NB4 (cell line): ENCODE measurements around the gene NAT8L.

ENCODE experiments used
- MYC ChIP-seq: IDR thresholded peaks from 2 replicates; pipeline ENCODE4 v1.6.1; 2011; ENCODE audit warnings: low read depth, low read length
- TF ChIP-seq, protein P1 (sequence below): IDR thresholded peaks from one replicate; pipeline ENCODE4 v1.5.1; 2012; ENCODE audit warnings: low read depth, low read length
- TF ChIP-seq, protein P2 (sequence below): IDR thresholded peaks from 2 replicates; pipeline ENCODE4 v1.6.1; 2011; ENCODE audit warnings: low read depth, low read length

DNA sequence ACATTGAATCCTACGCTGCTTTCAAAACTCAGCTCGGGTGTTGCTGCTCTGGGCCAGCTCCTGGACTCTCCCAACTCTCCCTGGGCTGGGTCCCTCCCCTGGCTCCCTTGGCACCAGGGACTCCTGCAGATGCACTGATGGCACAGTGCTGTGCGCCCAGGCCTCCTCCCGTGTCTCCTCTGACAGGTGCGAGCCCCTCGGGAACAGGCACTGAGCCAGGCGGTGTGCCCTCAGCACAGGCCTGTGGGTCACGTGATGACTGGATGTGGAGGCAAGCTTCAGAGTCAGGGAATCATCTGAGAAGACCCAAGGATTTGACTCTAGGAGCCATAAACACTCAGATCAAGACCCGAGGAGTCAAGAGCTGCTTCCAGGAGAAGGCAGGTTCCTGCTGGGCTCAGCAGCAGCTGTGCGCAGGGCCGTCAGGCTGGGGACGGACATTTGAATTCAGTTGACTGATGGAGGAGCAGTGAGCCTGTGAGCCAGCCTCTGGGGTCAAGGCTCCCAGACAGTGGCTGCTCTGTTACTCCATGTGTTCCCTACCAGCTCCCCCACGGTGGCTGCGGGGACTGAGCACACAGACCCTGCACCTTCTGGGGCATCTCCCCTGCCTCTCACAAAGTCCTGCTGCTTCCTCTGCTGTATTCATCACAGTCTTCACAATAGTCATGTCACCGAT lies 33.0 kb downstream of the NAT8L start:
- TF ChIP-seq, protein P1, sequence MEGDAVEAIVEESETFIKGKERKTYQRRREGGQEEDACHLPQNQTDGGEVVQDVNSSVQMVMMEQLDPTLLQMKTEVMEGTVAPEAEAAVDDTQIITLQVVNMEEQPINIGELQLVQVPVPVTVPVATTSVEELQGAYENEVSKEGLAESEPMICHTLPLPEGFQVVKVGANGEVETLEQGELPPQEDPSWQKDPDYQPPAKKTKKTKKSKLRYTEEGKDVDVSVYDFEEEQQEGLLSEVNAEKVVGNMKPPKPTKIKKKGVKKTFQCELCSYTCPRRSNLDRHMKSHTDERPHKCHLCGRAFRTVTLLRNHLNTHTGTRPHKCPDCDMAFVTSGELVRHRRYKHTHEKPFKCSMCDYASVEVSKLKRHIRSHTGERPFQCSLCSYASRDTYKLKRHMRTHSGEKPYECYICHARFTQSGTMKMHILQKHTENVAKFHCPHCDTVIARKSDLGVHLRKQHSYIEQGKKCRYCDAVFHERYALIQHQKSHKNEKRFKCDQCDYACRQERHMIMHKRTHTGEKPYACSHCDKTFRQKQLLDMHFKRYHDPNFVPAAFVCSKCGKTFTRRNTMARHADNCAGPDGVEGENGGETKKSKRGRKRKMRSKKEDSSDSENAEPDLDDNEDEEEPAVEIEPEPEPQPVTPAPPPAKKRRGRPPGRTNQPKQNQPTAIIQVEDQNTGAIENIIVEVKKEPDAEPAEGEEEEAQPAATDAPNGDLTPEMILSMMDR: no peak
- TF ChIP-seq, protein P2, sequence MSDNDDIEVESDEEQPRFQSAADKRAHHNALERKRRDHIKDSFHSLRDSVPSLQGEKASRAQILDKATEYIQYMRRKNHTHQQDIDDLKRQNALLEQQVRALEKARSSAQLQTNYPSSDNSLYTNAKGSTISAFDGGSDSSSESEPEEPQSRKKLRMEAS: no peak
- no peak for TF ChIP-seq MYC
